ENCODE results near the gene MAPK12.

Gene MAPK12

GRCh38 chr22:50261615-50262459, at the start of gene MAPK12:
MAPK12 (minus strand) TSS chr22:50261683; CDS start chr22:50261509, 174 bp downstream.
- no peak for DNase-seq (ENCODE audit: low read depth)

GRCh38 chr22:50310949-50311444, 49.5 kb upstream of the MAPK12 start:
- no peak for DNase-seq (ENCODE audit: low read depth)

GRCh38 chr22:50310031-50310722, 48.7 kb upstream of the MAPK12 start:
- no peak for DNase-seq (ENCODE audit: low read depth)

- no peak for DNase-seq (ENCODE audit: low read depth)
Observed at GRCh38 chr22:50309601-50309991, 48.1 kb upstream of the MAPK12 start.

- DNase-seq (ENCODE audit: low read depth) = no peak
Observed at GRCh38 chr22:50308986-50309600, 47.6 kb upstream of the MAPK12 start.

GRCh38 chr22:50308597-50308935, 47.1 kb upstream of the MAPK12 start:
- no peak for DNase-seq (ENCODE audit: low read depth)

GRCh38 chr22:50307890-50308596, 46.6 kb upstream of the MAPK12 start:
- no peak for DNase-seq (ENCODE audit: low read depth)

GRCh38 chr22:50306753-50307749, 45.6 kb upstream of the MAPK12 start, which contains the start of gene PLXNB2:
PLXNB2 (minus strand) TSS chr22:50307646; CDS start chr22:50290584, 17,062 bp downstream.
- DNase-seq (ENCODE audit: low read depth) = no peak

- DNase-seq (ENCODE audit: low read depth) = no peak
Observed at GRCh38 chr22:50305923-50306566, 44.6 kb upstream of the MAPK12 start.

- no peak for DNase-seq (ENCODE audit: low read depth)
Observed at GRCh38 chr22:50305393-50305922, 44.0 kb upstream of the MAPK12 start.

- no peak for DNase-seq (ENCODE audit: low read depth)
Observed at GRCh38 chr22:50304528-50305392, 43.3 kb upstream of the MAPK12 start.

- DNase-seq (ENCODE audit: low read depth) = no peak
Observed at GRCh38 chr22:50303848-50304527, 42.5 kb upstream of the MAPK12 start.

- no peak for DNase-seq (ENCODE audit: low read depth)
Observed at GRCh38 chr22:50303515-50303847, 42.0 kb upstream of the MAPK12 start.

GRCh38 chr22:50302564-50302963, 41.1 kb upstream of the MAPK12 start:
- DNase-seq (ENCODE audit: low read depth) = no peak

GRCh38 chr22:50302041-50302541, 40.6 kb upstream of the MAPK12 start:
- no peak for DNase-seq (ENCODE audit: low read depth)

- no peak for DNase-seq (ENCODE audit: low read depth)
Observed at GRCh38 chr22:50301581-50301991, 40.1 kb upstream of the MAPK12 start.

- DNase-seq (ENCODE audit: low read depth) = no peak
Observed at GRCh38 chr22:50300620-50301257, 39.3 kb upstream of the MAPK12 start.

Measured in stimulated activated CD8-positive, alpha-beta memory T cell treated with anti-CD3 and anti-CD28 coated beads, Interleukin-12 subunit alpha, Interleukin-12 subunit beta, amount 100 ng/mL, for 4 hours (primary cell).